Common myeloid progenitor, CD34-positive (primary cell): ENCODE results near the gene TUBA1B.

Source experiments
- CTCF ChIA-PET: fragments of 350-600 bp; sonication (Branson Sonifier 250); formaldehyde crosslinking; loops from one replicate; lab custom pipeline; 2021; ENCODE audit warnings: antibody characterized with exemption; lab: Charles Lee
- POLR2A ChIA-PET: fragments of 350-600 bp; sonication (Branson Sonifier 250); formaldehyde crosslinking; loops from one replicate; lab custom pipeline; 2021; ENCODE audit warnings: antibody characterized with exemption; lab: Charles Lee
- DNase-seq, 3 donors: peaks; one replicate each; pipeline versions ENCODE4 v3.0.0 to v3.0.0-alpha.2; 2013
- H3K27ac ChIP-seq, 2 experiments: 1 replicate in 1 of 2; 2 replicates in 1 of 2; pipeline ENCODE4 v1.7.0; 2013; ENCODE audit warnings: inconsistent platforms in 2 of 2, low read length in 2 of 2, mild to moderate bottlenecking in 2 of 2, low read depth in 1 of 2, moderate library complexity in 1 of 2; ENCODE audit not compliant: severe bottlenecking in 2 of 2, insufficient read depth in 1 of 2, poor library complexity in 1 of 2
- H3K27me3 ChIP-seq, 5 experiments: replicated peaks in 2 of 5; 1 replicate in 3 of 5; 2 replicates in 2 of 5; pipeline versions ENCODE4 v1.6.1 to v1.7.0; 2013; ENCODE audit warnings: low read length in 4 of 5, mild to moderate bottlenecking in 2 of 5, moderate library complexity in 2 of 5, inconsistent platforms in 1 of 5; ENCODE audit not compliant: insufficient read depth in 5 of 5, control insufficient read depth in 4 of 5
- H3K36me3 ChIP-seq, 4 experiments: 1 replicate in 2 of 4; 2 replicates in 2 of 4; pipeline versions ENCODE4 v1.6.1 to v1.7.0; 2013; ENCODE audit warnings: low read length in 3 of 4, control low read depth in 1 of 4, mild to moderate bottlenecking in 1 of 4; ENCODE audit not compliant: control insufficient read depth in 4 of 4, insufficient read depth in 4 of 4
- H3K4me1 ChIP-seq, 4 experiments: 1 replicate in 3 of 4; 2 replicates in 1 of 4; pipeline versions ENCODE4 v1.6.1 to v1.7.1; 2013; ENCODE audit warnings: low read length in 3 of 4, mild to moderate bottlenecking in 3 of 4, control low read depth in 1 of 4, inconsistent platforms in 1 of 4, moderate library complexity in 1 of 4; ENCODE audit not compliant: control insufficient read depth in 4 of 4, insufficient read depth in 4 of 4; ENCODE audit errors: control extremely low read depth in 1 of 4
- H3K4me3 ChIP-seq, 7 experiments: 1 replicate in 4 of 7; 2 replicates in 3 of 7; pipeline versions ENCODE4 v1.5.1 to v1.7.0; 2013; ENCODE audit warnings: mild to moderate bottlenecking in 7 of 7, low read length in 6 of 7, moderate library complexity in 6 of 7, inconsistent platforms in 2 of 7, low read depth in 2 of 7, control low read depth in 1 of 7; ENCODE audit not compliant: insufficient read depth in 4 of 7, control insufficient read depth in 1 of 7; ENCODE audit errors: extremely low read depth in 1 of 7
- H3K9me3 ChIP-seq, 5 experiments: 1 replicate in 4 of 5; 2 replicates in 1 of 5; pipeline versions ENCODE4 v1.6.1 to v1.7.1; 2013; ENCODE audit warnings: low read length in 4 of 5, mild to moderate bottlenecking in 2 of 5, inconsistent platforms in 1 of 5, low read depth in 1 of 5, moderate library complexity in 1 of 5; ENCODE audit not compliant: control insufficient read depth in 4 of 5, insufficient read depth in 2 of 5; ENCODE audit errors: control extremely low read depth in 1 of 5
- WGBS: methylation state at CpG from one replicate; pipeline ENCODE4 v1.1.5; 2013; ENCODE audit not compliant: insufficient coverage; 5-methylcytosine and 5-hydroxymethylcytosine counted together

TUBA1B gene

GRCh38 chr12:49098703-49099102 lies 32.5 kb downstream of the TUBA1B start:
- no peaks in the 10 kb centered on the region for H3K9me3 ChIP-seq
- POLR2A ChIA-PET = interaction anchor here (0.6 to 1.0 kb wide), 3 partner anchors 32 to 136 kb away, joined by 3 to 4 read pairs (median 4); no protein-coding TSS in a partner anchor
- CTCF ChIA-PET = interaction anchor here (0.7 to 20.9 kb wide), 18 partner anchors 9 to 178 kb away, joined by 3 to 326 read pairs (median 4); partner anchors contain the start of genes LMBR1L, RHEBL1 and TUBA1B
- no peak for DNase-seq
- peaks cover 19 to 69% (median 51%) of the 10 kb centered on the region in 4 experiments for H3K36me3 ChIP-seq
- peaks cover 0 to 13% (median 10%) of the 10 kb centered on the region in 4 experiments for H3K4me1 ChIP-seq
- no peak overlapping the region for H3K27ac ChIP-seq
- WGBS = no CpG with 5 or more reads among the region's 2 CpGs
- no peak overlapping the region for H3K4me3 ChIP-seq
- peaks cover 5 to 24% (median 10%) of the 10 kb centered on the region in 5 experiments for H3K27me3 ChIP-seq

GRCh38 chr12:49098035-49098451 lies 33.2 kb downstream of the TUBA1B start:
- peak; percentile 53 to 76 (median 65) for DNase-seq
- Histone ChIP-seq H3K36me3 (peaks cover 19 to 62% (median 45%) of the 10 kb centered on the region in 4 experiments), H3K27me3 (peaks cover 5 to 30% (median 16%) of the 10 kb centered on the region in 5 experiments), H3K4me3 (no peak overlapping the region), H3K27ac (no peak overlapping the region), H3K9me3 (no peaks in the 10 kb centered on the region), H3K4me1 (peaks cover 0 to 17% (median 12%) of the 10 kb centered on the region in 4 experiments)
- CTCF ChIA-PET = interaction anchor here (0.7 to 20.9 kb wide), 14 partner anchors 10 to 177 kb away, joined by 3 to 326 read pairs (median 4); partner anchors contain the start of genes LMBR1L, RHEBL1 and TUBA1B
- WGBS = 92% methylated on average over 3 of the region's 4 CpGs
- POLR2A ChIA-PET = interaction anchor here (1.0 kb wide), 1 partner anchor 33 kb away, joined by 3 read pairs; no protein-coding TSS in a partner anchor

- no peak overlapping the region for H3K27ac ChIP-seq
- POLR2A ChIA-PET = no interaction called here
- no peak for DNase-seq
Observed at GRCh38 chr12:49097381-49097780, 33.8 kb downstream of the TUBA1B start.

GRCh38 chr12:49094975-49095365 lies 36.2 kb downstream of the TUBA1B start:
- ChIA-PET CTCF (interaction anchor here (0.9 to 20.9 kb wide), 7 partner anchors 8 to 140 kb away, joined by 3 to 326 read pairs (median 22); partner anchors contain the start of genes LMBR1L, RHEBL1 and TUBA1B), POLR2A (interaction anchor here (0.9 to 1.0 kb wide), 2 partner anchors 30 to 36 kb away, joined by 3 to 4 read pairs; partner anchors contain the start of gene TUBA1B)
- peaks cover 0 to 42% (median 40%) of the 10 kb centered on the region in 4 experiments for H3K4me1 ChIP-seq
- no peak overlapping the region for H3K27ac ChIP-seq
- H3K27me3 ChIP-seq = peaks cover 10 to 61% (median 31%) of the 10 kb centered on the region in 5 experiments
- peaks cover 4 to 32% (median 18%) of the 10 kb centered on the region in 4 experiments for H3K36me3 ChIP-seq
- DNase-seq = no peak
- H3K9me3 ChIP-seq = no peaks in the 10 kb centered on the region
- 80% methylated on average over 1 of the region's 2 CpGs for WGBS
- no peak overlapping the region for H3K4me3 ChIP-seq

More at GRCh38 chr12:49097381-49097780, 33.8 kb downstream of the TUBA1B start:
- 100% methylated on average over 1 of the region's 3 CpGs for WGBS
- Histone ChIP-seq H3K4me1 (peaks cover 0 to 20% (median 18%) of the 10 kb centered on the region in 4 experiments), H3K36me3 (peaks cover 16 to 56% (median 39%) of the 10 kb centered on the region in 4 experiments), H3K4me3 (no peak overlapping the region), H3K27me3 (peaks cover 10 to 37% (median 21%) of the 10 kb centered on the region in 5 experiments), H3K9me3 (no peaks in the 10 kb centered on the region)
- CTCF ChIA-PET = interaction anchor here (1.1 to 20.9 kb wide), 9 partner anchors 10 to 145 kb away, joined by 3 to 326 read pairs (median 6); partner anchors contain the start of genes LMBR1L, RHEBL1 and TUBA1B

- 1% methylated on average over 40 of the region's 49 CpGs for WGBS
- ChIA-PET POLR2A (interaction anchor here (0.6 to 1.0 kb wide), 3 partner anchors 26 to 37 kb away, joined by 3 to 4 read pairs (median 3); partner anchors contain the start of gene TUBA1B), CTCF (interaction anchor here (0.9 to 20.9 kb wide), 8 partner anchors 7 to 141 kb away, joined by 3 to 326 read pairs (median 14); partner anchors contain the start of genes LMBR1L, RHEBL1 and TUBA1B)
- Histone ChIP-seq H3K27me3 (peaks cover 10 to 67% (median 34%) of the 10 kb centered on the region in 5 experiments), H3K9me3 (no peaks in the 10 kb centered on the region), H3K4me1 (peaks cover 1 to 48% (median 45%) of the 10 kb centered on the region in 4 experiments), H3K27ac (peak within 1 kb of the TSS in 1 of 2 experiments; percentile 74), H3K4me3 (peak within 1 kb of the TSS in 5 of 7 experiments; percentile 16 to 51 (median 34)), H3K36me3 (peaks cover 4 to 26% (median 16%) of the 10 kb centered on the region in 4 experiments)
- DNase-seq = peak in 2 of 3 donors; percentile 48 to 65
Observed at GRCh38 chr12:49094160-49094974, 36.8 kb downstream of the TUBA1B start, which contains the start of gene DHH. TSS of gene DHH (minus strand) at chr12:49094801. CDS start at chr12:49094512, 289 bp downstream.

GRCh38 chr12:49093792-49094159 lies 37.4 kb downstream of the TUBA1B start:
- Histone ChIP-seq H3K4me3 (peak overlapping the region in 3 of 7 experiments; percentile 17 to 51 (median 46)), H3K4me1 (peaks cover 6 to 52% (median 48%) of the 10 kb centered on the region in 4 experiments), H3K27ac (peak overlapping the region in 1 of 2 experiments; percentile 74), H3K36me3 (peaks cover 4 to 23% (median 14%) of the 10 kb centered on the region in 4 experiments), H3K9me3 (no peaks in the 10 kb centered on the region), H3K27me3 (peaks cover 15 to 73% (median 34%) of the 10 kb centered on the region in 5 experiments)
- ChIA-PET POLR2A (interaction anchor here (1.0 kb wide), 1 partner anchor 37 kb away, joined by 3 read pairs; the partner anchor contains the start of gene TUBA1B), CTCF (interaction anchor here (1.3 to 20.9 kb wide), 7 partner anchors 7 to 150 kb away, joined by 3 to 326 read pairs (median 22); partner anchors contain the start of genes LMBR1L, RHEBL1 and TUBA1B)
- whole genome bisulfite sequencing = 2% methylated on average over 9 of the region's 9 CpGs
- no peak for DNase-seq
